ENCODE results near the gene OGDHL. TPM values are rescaled to one million over a fixed set of nuclear protein-coding genes. Genes with fewer than 3 reads are reported as not detected.

OGDHL gene
- total RNA-seq, 1 experiment from 2014 or later, result 1.3 TPM

- CTCF ChIA-PET, result no interaction called here
- POLR2A ChIA-PET, result no interaction called here
- no peaks in the 10 kb centered on the region for H3K4me1 ChIP-seq (ENCODE audit: control insufficient read depth, insufficient read depth, low read length)
- BruUV-seq (replicated peaks), result no TSS peak
- DNase-seq (ENCODE audit: low read depth, low spot score) (no peak), ATAC-seq (no peak)
- H3K36me3 ChIP-seq (ENCODE audit: control insufficient read depth, insufficient read depth, low read length), result no peaks in the 10 kb centered on the region
- in situ Hi-C loops (cut with HindIII; ENCODE audit: low pct_unique_long_range_greater_than_20kb, low sequenced_read_pairs), result no loop called here
- intact Hi-C loops (cut with micrococcal nuclease; ENCODE audit: unreplicated experiment), result no loop called here
- no peak overlapping the region for H3K27ac ChIP-seq (ENCODE audit: low read length)
- H3K9me3 ChIP-seq (ENCODE audit: control insufficient read depth, insufficient read depth, low read depth, low read length), result no peaks in the 10 kb centered on the region
- H3K27me3 ChIP-seq (ENCODE audit: control insufficient read depth, insufficient read depth, low read length), result no peaks in the 10 kb centered on the region
- TF ChIP-seq TCF7L2 (IDR thresholded peaks at IDR 0.05; ENCODE audit: low read depth, low read length), result no peak
- TF ChIP-seq CTCF (IDR thresholded peaks at IDR 0.05), result no peak
- TF ChIP-seq POLR2AphosphoS5 (IDR thresholded peaks at IDR 0.05; ENCODE audit: low read depth, low read length), result no peak
- no peak for TF ChIP-seq SIN3A (IDR thresholded peaks at IDR 0.05; ENCODE audit: borderline replicate concordance, insufficient read depth, low read depth, low read length)
- TF ChIP-seq REST (IDR thresholded peaks at IDR 0.05; ENCODE audit: insufficient read depth in 1 of 2, low read depth in 2 of 2, low read length in 1 of 2), result no peak
- H3K4me3 ChIP-seq (ENCODE audit: low read depth in 2 of 2, low read length in 2 of 2), result no peak overlapping the region
Measured at GRCh38 chr10:49741108-49741995, 20.8 kb downstream of the OGDHL start.

- no TSS peak for BruUV-seq (replicated peaks)
- in situ Hi-C loops (cut with HindIII; ENCODE audit: low pct_unique_long_range_greater_than_20kb, low sequenced_read_pairs) (no loop called here), intact Hi-C loops (cut with micrococcal nuclease; ENCODE audit: unreplicated experiment) (no loop called here)
- H3K9me3 ChIP-seq (ENCODE audit: control insufficient read depth, insufficient read depth, low read depth, low read length), result no peaks in the 10 kb centered on the region
- DNase-seq (ENCODE audit: low read depth, low spot score) (no peak), ATAC-seq (no peak)
- TF ChIP-seq REST (IDR thresholded peaks at IDR 0.05; ENCODE audit: insufficient read depth in 1 of 2, low read depth in 2 of 2, low read length in 1 of 2) (no peak), TCF7L2 (IDR thresholded peaks at IDR 0.05; ENCODE audit: low read depth, low read length) (no peak), CTCF (IDR thresholded peaks at IDR 0.05) (no peak), SIN3A (IDR thresholded peaks at IDR 0.05; ENCODE audit: borderline replicate concordance, insufficient read depth, low read depth, low read length) (no peak), POLR2AphosphoS5 (IDR thresholded peaks at IDR 0.05; ENCODE audit: low read depth, low read length) (no peak)
- H3K36me3 ChIP-seq (ENCODE audit: control insufficient read depth, insufficient read depth, low read length), result no peaks in the 10 kb centered on the region
- H3K4me1 ChIP-seq (ENCODE audit: control insufficient read depth, insufficient read depth, low read length), result no peaks in the 10 kb centered on the region
- no peak overlapping the region for H3K4me3 ChIP-seq (ENCODE audit: low read depth in 2 of 2, low read length in 2 of 2)
- H3K27me3 ChIP-seq (ENCODE audit: control insufficient read depth, insufficient read depth, low read length), result no peaks in the 10 kb centered on the region
- CTCF ChIA-PET, result no interaction called here
- POLR2A ChIA-PET, result no interaction called here
- no peak overlapping the region for H3K27ac ChIP-seq (ENCODE audit: low read length)
Measured at GRCh38 chr10:49740346-49741107, 21.6 kb downstream of the OGDHL start.
